CD4-positive, alpha-beta T cell treated with Interleukin-1 beta for 1 hour (primary cell): ENCODE results near the gene SNAI1.
"Not testable (repeated sequence)": the region's sequence is repeated elsewhere in the genome, so short reads cannot be mapped to it uniquely, and the experiment has no call there.

Experiments
- DNase-seq, 2 donors: peaks; one replicate each; pipeline ENCODE4 v3.0.0-alpha.2; 2020 to 2022

Gene SNAI1

DNA sequence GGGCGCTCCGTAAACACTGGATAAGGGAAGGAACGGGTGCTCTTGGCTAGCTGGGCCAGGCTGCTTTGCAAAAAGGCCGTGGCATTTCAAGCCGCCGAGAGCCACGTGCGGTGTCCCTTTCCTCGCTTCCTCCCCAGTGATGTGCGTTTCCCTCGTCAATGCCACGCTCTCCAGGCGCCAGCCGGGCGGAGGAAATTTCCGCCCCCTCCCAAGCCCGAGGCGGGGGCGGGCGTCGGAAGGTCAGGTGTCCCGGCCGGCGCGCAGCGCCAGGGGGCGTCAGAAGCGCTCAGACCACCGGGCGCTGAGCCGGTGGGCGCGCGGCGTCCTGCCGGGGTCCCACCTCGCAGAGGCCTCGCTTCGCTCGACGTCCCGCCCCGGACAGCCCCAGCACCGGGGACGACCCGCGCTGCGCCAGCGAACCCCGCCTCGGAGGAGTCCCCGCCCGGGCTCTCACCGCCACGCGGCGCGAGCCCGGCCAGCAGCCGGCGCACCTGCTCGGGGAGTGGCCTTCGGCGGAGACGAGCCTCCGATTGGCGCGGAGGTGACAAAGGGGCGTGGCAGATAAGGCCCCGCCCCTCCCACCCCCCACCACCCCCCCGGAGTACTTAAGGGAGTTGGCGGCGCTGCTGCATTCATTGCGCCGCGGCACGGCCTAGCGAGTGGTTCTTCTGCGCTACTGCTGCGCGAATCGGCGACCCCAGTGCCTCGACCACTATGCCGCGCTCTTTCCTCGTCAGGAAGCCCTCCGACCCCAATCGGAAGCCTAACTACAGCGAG lies at the start of gene SNAI1:
SNAI1 (plus strand) TSS at position 635 of the 777 bp plus-strand sequence; CDS start at position 715, 80 bp downstream.
- DNase-seq = peak; percentile 88 to 90

DNA sequence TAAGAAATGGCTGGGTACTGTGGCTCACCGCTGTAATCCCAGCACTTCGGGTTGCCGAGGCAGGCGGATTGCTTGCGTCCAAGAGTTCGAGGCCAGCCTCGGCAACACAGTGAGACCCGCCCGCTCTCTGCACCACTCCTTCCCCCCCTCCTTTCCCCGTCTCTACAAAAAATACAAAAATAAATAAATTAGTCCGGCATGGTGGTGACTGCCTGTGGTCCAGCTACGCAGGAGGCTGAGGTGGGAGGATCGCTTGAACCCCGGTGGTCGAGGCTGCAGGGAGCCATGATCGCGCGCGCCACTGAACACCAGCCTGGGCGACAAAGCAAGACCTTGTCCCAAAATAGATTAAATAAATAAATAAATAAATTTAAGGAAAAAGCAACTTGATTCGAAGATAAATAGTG lies 47.0 kb upstream of the SNAI1 start:
- DNase-seq = no peak

DNA sequence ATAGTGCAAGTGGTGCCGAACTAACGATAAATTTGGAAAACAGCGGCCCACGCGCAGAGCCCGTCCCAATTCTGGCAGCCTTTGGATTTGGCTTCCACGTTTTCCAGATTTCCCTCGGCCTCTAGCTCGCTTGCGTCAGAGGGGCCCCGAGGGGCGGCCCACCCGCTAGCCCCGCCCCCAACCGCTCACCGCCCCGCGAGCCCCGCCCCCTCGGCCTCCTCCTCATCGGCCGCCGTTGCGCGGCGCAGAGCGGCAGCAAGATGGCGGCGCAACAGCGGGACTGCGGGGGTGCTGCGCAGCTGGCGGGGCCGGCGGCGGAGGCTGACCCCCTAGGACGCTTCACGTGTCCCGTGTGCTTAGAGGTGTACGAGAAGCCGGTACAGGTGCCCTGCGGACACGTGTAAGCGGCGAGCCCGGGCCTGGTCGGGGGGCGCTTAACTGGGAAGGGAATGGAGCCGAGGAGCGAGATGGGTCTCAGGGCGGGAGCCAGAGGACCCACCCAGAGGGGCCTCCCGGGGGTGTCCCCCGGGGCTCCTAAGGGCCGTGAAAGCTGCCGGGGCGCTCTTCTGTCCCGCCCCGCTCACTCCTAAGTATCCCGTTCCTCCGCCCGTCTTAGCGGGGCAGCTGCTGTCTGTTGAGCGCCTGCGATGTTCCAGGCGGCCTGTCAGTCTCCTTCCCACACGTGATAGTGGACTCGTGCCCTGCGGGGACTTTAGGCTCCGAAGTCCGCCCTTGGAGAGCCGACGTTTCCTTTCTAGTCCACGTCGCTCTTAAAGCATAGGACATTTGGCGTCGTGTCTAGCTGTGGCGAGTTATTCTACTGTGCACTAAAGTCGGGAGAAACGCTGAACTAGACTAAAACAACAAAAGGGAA lies 46.4 kb upstream of the SNAI1 start, which contains the start of gene RNF114:
RNF114 (plus strand) TSS at position 245 of the 874 bp plus-strand sequence; CDS start at position 261, 16 bp downstream.
- peak; percentile 91 to 92 for DNase-seq

DNA sequence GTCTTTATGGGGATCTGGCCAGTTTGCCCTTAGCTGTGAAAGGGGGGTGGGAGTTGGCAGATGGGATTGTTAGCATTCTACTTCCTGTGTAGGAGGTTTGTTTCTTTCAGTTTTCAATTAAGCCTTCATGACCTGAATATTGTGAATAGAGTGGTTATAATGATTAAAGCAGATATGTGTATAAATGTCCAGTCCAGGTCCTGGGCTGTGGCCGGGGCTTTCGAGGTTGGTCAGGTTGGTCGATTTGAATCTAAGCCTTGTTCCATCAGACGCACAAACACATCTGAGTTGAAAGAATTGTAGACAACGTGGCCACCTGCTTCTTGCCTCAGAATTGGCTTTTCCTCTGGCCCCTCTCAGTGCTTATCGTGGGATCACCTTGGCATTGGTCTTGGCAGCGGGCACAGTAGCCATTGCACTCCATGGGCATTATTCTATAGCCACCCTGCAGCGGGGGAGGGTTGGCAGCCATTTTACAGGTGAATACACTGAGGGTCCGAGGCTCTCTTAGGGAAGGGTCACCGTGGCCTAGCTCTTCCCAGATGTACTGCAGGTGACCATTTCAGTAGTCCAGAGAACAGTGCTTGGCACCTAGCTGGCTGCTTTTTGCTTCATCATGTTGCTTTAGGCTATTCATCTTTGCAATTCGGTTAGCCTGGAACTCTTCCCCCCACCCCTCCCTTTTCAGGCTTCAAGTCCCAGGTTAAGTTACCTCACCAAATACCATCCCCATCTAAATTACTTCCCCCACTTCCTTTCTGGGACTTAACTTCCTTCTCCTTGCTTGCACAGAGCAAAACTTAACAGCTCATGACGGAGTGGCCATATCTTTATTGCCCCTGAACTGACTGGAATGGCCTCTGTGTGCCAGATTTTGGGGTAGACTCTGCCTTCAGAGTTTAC lies 45.5 kb upstream of the SNAI1 start:
- no peak for DNase-seq

DNA sequence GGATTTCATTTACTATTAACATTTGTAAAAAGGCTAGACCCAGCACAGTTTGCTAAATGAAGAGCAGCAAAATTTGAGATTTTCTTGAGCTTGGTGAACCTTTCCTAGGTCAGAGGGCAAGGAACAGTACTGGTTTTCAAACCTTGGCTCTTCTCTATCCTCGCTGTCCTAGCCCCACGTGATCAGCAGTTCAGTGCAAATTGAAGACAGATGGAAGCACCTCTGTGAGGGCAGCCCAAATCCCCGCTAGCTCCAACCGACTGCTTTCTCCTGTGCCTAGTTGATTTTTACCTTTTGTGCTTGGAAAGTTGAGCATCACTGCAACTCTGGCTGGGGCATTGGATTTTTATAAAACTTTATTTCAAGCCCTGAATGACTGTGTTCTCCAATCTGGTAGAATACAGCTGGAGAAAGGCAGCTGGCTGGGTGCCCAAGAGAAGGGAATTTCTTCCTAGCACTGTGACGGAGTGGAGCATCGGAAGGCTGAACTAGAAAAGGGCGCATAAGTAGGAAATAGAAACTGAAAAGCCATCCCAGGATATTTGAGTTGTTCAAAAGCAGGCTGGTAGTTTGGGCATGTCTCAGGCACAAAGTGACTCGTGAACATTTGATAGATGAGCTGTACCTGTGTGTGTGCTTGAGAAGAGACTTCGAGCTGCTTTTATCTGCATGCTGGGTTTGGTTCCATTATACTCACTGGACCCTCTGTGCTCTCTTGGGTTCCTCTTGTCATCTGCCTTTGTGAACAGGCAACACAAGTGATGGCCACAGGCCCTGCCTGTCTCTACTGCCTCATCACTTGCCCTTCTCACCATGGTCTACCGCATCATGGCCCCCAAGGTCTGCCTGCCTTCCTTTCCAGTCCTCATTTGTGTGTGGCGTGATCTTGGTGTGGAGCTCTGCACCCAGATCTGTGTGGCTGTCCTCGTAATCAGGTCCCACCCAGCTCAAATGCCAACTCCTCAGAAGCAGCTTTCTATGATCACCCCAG lies 44.3 kb upstream of the SNAI1 start:
- no peak for DNase-seq

DNA sequence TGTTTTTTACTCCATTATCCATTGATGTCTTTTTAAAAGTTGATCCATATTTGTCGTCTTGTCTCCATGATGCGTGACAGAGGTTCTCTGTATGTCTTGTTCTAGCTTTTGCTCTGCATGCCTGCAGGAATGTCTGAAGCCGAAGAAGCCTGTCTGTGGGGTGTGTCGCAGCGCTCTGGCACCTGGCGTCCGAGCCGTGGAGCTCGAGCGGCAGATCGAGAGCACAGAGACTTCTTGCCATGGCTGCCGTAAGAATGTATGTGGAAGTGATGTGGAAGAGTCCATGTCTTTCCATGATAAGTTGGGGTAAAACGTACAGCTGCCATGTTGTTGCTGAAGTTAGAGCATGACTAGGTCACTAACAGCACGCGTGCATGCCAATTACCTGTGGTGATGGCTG lies 41.3 kb upstream of the SNAI1 start:
- no peak for DNase-seq

DNA sequence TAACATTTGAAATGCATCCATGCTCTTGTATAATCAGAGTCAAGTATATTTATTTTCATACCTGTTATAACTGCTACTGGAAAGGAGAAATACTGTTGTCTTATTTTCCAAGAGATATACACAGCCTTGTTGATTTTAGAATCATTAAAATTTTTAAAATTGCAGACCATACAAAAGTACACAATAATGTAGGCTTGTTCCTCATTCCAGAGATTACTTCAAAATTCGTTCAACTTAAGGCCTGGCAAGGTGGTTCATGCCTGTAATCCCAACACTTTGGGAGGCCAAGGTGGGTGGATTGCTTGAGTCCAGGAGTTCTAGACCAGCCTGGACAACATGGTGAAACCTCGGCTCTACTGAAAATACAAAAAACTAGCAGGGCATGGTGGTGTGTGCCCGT lies 40.5 kb upstream of the SNAI1 start:
- DNase-seq = no peak

DNA sequence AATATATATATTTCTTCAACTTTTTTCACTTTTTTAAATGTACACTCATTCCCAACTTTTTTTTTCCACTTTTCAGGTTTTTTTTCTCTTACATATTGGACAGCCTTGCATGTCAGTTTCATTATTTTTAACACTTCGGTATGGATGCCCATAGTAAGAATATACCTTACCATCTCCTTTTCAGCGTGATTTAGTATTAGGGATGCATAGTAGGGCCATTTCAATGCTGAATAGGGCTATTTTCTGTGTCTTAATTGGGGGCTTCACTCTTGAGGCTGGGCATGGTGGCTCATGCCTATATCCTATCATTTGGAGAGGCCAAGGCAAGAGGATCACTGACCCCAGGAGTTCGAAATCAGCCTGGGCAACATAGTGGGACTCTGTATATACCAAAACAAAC lies 39.8 kb upstream of the SNAI1 start:
- no peak for DNase-seq

DNA sequence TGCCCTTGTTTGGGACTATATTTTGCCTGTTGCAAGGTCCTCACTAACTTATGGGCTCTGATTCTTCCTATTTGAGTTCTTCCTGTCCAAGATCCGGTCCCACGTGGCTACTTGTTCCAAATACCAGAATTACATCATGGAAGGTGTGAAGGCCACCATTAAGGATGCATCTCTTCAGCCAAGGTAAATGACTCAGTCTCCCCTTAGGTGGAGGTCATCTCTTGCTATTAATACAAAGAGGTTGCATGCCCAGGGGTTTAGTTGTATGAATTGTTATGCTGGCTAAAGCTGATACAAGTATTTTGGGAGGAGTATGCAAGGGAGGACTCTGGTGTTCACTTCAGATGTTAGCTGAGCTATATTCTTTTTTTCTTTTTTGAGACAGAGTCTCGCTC lies 37.5 kb upstream of the SNAI1 start:
- no peak for DNase-seq

DNA sequence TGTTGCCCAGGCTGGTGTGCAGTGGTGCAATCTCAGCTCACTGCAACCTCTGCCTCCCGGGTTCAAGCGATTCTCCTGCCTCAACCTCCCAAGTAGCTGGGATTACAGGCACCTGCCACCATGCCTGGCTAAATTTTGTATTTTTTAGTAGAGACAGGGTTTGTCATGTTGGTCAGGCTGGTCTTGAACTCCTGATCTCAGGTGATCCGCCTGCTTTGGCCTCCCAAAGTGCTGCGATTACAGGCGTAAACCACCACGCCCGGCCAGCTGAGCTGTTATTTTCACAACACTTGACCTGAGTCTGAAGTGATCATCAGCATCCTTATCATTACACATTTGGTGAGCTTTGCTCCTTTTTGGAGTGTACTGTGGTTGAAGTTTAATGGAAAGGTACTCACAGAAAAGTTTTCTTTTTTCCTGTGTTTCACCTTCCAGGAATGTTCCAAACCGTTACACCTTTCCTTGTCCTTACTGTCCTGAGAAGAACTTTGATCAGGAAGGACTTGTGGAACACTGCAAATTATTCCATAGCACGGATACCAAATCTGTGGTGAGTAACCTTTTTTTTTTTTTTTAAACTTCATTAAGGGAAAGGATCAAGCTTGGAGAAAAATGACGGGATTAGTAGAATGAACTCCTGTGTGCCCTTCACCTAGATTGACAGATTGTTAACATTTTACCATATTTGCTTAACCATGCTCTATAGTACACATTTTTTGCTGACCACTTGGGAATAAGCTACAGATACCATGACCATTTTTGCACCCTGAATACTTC lies 36.9 kb upstream of the SNAI1 start:
- no peak for DNase-seq

DNA sequence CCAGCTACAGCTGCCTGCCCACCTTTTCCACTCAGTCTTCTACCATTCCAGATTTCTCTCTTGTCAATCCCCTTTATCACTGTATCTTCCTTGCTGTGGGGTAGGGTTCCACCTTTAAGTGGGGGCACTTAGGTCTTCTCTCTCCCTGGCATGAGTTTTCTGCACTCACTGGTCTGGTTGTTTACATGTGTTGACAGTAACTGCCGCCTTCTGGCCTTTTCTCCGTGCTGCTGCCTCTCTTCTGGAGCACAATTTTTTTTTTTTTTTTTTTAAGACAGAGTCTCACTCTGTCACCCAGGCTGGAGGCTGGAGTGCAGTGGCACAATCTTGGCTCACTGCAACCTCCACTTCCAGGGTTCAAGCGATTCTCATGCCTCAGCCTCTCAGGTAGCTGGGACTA lies 34.6 kb upstream of the SNAI1 start:
- DNase-seq = no peak

DNA sequence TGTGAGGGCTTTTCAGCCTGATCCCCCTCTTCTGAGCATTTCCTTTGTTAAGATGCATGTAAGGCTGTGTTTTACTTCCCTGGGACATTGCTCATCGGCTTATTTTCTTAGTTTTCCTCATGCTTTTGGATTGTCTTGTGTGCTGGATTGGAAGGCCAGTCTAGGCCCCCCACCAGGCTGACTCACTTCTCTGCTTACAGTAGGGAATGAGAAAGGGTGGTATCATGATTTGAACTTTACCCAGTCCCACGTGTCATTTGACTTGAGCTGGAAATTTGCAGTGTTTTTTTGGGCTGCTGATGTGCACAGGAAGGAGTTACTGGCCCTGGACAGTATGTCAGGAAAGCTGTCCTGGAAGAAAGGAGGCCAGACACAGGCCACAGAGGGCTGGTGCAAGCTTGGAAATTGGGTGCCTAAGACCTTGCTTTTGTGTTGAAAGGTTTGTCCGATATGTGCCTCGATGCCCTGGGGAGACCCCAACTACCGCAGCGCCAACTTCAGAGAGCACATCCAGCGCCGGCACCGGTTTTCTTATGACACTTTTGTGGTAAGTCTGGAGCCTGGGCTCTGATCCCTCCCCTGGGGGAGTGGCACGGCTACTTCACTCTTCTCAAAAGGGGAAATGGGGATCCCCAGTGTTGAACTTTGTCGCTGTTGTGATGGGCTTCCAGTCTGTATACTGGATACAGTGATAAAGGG lies 33.8 kb upstream of the SNAI1 start:
- DNase-seq = no peak

DNA sequence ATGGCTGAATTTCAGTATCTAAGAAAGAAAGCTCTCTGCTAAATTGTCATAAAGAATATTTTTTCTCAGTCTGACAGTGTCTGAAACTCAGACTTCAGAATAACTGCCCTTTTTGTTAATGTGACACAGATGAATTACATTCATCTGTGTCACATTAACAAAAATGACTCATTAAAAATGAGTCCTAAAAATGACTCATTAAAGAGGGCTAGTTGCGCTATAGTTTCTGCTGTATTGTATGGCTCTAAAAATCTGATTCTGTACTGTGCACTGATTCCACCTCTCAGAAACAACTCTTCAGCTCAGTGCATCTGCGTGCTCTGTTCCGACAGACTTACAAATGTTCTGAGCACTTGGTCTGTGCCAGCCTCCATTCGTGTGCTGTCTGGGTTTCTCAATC lies 31.6 kb upstream of the SNAI1 start:
- no peak for DNase-seq

DNA sequence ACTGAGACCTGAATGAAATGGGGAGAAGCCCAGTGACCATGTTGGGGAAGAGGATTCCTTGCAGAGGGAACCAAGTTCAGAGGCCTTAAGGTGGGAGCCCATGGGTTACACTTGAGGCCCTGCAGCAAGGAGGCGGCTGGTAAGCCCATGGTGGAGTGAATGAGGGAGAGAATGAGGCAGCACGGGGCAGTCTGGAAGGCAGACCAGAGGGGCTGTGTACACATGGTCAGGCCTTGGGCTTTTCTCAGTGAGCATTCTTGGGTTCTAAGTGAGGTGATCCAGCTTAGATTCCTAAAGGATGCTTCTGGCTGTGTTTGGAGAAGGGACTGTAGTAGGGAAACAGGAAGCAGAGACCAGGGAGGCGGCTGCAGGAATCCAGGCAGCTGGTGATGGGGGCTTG lies 27.6 kb upstream of the SNAI1 start:
- no peak for DNase-seq

DNA sequence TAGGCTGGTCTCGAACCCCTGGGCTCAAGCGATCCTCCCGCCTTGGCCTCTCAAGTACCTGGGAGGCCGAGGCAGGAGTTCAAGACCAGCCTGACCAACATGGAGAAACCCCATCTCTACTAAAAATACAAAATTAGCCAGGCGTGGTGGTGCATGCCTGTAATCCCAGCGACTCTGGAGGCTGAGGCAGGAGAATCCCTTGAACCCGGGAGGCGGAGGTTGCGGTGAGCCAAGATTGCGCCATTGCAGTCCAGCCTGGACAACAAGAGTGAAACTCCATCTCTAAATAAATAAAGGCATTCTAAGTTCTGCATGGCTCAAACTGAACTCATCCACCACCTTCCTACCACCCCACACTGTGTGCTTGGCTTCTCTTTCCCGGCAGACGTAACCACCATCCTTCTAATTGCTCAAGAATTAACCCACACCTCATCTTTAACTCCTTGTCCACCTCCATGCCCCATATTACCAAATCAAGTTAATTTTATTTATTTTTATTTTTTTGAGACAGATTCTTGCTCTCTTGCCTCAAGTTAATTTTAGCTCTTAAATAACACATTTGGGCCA lies 26.9 kb upstream of the SNAI1 start:
- DNase-seq = not testable (repeated sequence)

DNA sequence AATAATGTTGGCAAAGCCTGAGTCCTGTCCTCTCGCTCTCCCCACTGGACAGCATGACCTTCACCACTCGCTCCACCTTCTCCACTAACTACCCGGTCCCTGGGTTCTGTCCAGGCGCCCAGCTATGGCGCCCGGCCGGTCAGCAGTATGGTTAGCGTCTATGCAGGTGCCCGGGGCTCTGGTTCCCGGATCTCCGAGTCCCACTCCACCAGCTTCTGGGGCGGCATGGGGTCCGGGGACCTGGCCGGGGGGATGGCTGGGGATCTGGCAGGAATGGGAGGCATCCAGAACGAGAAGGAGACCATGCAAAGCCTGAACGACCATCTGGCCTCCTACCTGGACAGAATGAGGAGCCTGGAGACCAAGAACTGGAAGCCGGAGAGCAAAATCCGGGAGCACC lies 26.1 kb upstream of the SNAI1 start:
- DNase-seq = no peak

DNA sequence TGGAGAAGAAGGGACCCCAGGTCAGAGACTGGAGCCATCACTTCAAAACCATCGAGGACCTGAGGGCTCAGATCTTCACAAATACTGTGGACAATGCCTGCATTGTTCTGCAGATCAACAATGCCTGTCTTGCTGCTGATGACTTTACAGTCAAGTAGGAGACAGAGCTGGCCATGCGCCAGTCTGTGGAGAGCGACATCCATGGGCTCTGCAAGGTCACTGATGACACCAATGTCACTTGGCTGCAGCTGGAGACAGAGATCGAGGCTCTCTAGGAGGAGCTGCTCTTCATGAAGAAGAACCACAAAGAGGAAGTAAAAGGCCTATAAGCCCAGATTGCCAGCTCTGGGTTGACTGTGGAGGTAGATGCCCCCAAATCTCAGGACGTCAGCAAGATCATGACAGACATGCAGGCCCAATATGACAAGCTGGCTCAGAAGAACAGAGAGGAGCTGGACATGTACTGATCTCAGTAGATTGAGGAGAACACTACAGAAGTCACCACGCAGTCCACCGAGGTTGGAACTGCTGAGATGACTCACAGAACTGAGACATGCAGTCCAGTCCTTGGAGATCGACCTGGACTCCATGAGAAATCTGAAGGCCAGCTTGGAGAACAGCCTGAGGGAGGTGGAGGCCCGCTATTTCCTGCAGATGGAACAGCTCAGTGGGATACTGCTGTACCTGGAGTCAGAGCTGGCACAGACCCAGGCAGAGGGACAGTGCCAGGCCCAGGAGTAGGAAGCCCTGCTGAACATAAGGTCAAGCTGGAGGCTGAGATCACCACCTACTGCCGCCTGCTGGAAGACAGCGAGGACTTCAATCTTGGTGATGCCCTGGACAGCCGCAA lies 25.5 kb upstream of the SNAI1 start:
- DNase-seq = not testable (repeated sequence)

DNA sequence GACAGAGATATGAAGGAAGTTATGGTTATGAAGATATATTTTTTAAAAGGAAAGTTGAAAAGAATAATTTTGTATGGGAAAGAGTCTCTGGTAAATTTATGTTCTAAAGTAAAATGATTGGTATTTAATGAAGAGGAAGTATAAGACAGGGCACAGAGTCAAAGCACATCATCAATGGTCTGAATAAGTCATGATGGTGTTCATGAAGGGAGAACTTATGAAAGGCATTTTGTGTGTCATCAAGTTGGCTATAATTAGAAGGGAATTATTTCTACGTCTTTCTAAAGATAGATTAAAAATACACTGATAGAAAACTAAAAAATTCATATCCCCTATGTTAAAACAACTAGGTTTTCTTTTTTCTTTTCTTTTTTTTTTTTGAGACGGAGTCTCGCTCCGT lies 21.4 kb upstream of the SNAI1 start:
- no peak for DNase-seq
